GM19397 (cell line): Measurements from ENCODE around the gene SETDB1.
"Not testable (repeated sequence)": the region's sequence is repeated elsewhere in the genome, so short reads cannot be mapped to it uniquely, and the experiment has no call there.

Source experiments
- ATAC-seq: cut with Tn5 transposase; IDR thresholded peaks from one replicate; pipeline ENCODE4 v1.9.1; 2021; ENCODE audit warnings: mild to moderate bottlenecking, moderate library complexity; ENCODE audit not compliant: unreplicated experiment

The SETDB1 gene

DNA sequence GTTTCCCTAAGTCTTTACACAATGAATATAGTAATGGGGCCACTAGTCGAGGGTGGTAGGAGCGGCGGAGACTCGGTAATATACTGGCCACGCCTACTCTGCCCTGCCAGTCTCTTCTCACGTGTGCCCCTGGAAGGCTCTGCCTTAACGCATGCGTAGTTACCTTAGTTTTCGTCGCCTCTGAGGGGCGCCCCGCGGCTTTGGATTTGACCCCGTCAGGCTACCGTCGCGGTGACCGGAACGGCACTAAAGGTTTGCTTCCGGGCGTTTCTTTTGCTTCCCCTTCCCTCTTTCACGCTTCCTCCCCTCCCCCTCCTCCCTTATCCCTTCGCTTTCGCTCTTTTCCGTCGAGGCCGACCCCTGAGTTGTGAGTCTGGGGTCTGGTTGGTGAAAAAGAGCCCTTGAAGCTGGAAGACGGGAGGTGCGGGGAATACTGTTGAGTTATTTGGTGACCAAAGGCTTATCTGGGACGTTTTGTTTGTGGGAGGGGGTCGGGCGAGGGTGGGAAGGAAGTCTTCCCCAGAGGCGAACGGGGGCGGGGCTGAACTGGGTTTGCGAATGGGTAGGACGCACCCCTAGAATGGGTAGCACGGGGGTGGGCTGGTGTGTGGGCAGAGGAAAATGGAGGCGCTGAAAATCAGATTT is at the start of gene SETDB1:
Gene SETDB1 (plus strand): TSS at position 267 of the 645 bp plus-strand sequence. CDS start 1,352 bp downstream, outside the sequence.
- peak; percentile 93 for ATAC-seq

DNA sequence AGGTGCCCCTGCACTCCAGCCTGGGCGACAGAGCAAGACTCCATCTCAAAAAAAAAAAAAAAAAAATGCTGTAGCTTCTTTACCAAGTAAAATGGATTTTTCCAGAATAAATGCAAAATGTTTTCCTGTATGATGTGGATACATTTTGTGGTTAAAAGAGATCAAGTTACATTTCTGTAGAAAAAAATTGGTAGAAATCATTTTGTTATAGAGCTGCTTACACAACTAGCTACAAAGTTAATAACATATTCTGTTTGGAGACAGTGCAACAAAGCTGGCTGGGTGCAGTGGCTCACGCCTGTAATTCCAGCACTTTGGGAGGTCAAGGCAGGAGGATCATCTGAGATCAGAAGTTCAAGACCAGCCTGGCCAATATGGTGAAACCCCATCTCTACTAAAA is 47.2 kb upstream of the SETDB1 start:
- ATAC-seq = not testable (repeated sequence)

DNA sequence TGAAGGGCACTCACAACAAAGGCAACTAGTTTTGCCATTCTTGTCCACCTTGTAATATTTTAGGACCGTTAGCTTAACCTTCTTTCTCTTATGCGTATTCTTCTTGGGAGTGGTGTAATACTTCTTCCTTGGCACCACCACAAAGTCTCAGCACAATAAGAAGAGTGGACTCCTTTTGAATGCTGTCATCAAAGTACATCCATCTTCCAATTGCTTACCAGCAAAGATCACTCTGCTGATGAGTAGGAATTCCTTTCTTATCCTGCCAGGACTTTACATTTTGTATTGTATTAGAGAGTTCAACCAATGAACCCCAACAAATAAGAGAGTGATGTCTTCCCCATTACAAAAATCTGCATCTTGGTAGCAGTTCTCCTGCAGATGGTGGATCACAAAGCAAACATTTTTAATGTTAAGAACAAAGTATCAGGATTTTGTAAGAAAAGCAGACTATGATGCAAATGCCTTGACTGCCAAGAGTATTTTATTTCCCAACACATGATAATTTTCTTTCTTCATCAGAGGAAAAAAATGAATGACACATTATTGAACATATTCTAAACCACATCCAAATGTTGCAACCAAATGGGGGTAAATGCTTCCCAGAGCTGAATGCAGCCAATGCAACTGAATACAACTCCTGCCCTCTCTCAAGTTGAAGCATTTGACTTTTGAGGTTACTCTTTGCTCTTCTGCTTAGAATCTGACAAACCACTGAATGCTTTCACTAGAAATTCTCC is 44.7 kb upstream of the SETDB1 start:
- no peak for ATAC-seq

DNA sequence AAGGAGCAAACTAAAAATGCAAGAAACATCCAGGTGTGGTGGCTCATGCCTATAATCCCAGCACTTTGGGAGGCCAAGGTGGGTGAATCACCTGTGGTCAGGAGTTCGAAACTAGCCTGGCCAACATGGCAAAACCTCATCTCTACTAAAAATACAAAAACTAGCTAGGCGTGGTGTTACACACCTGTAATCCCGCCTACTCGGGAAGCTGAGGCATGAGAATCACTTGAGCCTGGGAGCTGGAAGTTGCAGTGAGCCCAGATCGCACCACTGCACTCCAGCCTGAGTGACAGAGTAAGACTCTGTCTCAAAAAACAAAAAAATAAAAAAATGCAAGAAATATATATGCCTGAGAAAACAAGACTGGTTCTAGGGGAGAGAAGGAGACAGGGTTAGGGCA is 43.0 kb upstream of the SETDB1 start:
- not testable (repeated sequence) for ATAC-seq

DNA sequence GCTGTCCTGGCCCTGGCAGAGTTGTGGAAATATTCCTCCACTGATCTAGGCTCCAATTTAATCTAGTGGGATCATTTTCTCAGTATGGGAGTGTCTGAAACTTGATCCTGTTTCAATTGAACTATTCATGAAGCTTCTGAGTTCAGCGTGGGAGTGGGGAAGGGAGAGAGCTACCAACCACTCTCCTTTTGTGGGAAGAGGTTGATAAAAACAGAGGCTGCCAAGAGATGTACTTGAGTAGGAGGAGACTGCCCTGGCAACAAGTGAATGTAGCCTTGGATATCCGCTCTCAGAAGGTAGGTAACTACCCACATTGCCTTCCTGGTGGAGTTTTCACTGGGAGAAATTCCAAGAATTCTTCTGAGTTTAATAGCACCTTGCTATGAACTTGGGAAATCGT is 39.1 kb upstream of the SETDB1 start, which contains the start of gene CTXND2:
Gene CTXND2 (plus strand): TSS at position 119 of the 400 bp plus-strand sequence. CDS start 25,179 bp downstream, outside the sequence.
- ATAC-seq = no peak

DNA sequence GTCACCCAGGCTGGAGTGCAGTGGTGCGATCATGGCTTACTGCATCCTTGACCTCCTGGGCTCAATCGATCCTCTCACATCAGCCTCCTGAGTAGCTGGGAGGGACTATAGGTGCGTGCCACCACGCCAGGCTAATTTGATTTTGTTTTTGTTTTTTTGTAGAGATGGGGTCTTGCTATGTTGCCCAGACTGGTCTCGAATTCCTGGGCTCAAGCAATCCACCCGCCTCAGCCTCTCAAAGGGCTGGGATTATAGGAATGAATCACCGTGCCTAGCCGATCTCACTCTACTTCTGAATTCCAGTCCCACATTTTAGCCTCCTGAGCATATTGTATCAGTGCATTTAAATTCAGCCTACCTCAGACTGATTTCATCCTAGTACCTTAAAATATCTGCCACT is 37.4 kb upstream of the SETDB1 start:
- ATAC-seq = no peak

DNA sequence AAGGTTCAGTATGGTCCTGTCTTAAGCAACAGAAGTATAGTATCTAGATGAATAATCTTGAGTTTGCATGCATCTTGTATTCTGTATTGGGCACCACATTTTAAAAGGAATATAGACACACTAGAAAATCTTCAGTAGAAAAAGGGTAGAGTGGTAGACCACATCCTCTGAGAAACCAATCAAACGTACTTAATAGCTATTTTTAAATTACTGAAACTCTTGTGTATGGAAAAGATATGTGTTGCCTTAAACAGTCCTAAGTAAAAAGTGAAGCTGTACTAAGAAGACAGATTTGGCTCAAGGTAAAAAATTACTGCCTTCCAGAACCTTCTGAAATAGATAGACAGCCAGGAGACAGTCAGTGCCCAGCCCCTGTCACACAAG is 36.1 kb upstream of the SETDB1 start:
- ATAC-seq = no peak

DNA sequence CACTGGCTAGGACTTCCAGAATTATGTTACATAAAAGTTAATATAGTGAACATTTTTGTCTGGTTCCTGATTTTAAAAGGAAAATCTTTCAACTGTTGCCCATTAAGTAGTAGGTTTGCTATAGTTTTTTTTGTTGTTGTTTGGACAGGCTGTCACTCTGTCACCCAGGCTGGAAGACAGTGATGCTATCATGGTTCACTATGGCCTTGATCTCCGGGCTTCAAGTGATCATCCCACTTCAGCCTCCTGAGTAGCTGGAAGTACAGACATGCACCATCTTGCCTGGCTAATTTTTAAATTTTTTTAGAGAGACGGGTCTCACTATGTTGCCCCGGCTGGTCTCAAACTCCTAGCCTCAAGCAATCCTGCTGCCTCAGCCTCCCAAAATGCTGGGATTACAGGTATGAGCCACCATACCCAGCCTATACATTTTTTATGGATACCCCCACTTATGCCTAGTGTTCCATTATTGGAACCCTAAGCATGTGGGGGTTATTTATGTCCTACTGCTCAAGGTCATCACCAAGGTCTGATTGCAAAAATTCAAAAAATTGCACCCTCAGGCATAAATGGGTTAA is 32.7 kb upstream of the SETDB1 start:
- no peak for ATAC-seq

DNA sequence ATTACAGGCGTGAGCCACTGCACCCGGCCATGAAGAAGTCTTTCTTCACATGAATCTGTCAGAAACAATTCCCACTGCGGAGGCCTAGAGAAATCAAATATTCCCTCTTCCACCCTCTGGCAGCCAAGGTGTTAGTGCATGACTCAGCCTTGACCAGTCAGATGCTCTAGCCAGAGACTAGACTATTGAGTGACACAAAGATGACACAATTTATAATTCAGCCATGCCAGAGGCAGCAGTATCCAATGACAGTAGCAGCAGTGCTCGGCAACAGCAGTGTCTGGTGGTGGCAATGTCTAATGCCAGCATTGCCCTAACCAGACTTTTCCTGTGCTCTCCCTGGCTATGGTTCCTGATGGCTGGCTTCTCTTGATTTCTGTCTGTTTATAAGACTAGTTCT is 30.5 kb upstream of the SETDB1 start:
- no peak for ATAC-seq

DNA sequence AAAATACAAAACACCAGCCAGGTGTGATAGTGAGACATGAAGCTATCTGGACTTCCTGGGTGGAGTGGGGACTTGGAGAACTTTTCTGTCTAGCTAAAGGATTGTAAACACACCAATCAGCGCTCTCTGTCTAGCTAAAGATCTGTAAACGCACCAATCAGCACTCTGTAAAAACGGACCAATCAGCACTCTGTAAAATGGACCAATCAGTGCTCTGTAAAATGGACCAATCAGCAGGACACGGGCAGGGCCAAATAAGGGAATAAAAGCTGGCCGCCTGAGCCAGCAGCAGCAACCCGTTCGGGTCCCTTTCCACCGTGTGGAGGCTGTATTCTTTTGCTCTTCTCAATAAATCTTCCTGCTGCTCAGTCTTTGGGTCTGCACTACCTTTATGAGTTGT is 26.4 kb upstream of the SETDB1 start:
- ATAC-seq = not testable (repeated sequence)

DNA sequence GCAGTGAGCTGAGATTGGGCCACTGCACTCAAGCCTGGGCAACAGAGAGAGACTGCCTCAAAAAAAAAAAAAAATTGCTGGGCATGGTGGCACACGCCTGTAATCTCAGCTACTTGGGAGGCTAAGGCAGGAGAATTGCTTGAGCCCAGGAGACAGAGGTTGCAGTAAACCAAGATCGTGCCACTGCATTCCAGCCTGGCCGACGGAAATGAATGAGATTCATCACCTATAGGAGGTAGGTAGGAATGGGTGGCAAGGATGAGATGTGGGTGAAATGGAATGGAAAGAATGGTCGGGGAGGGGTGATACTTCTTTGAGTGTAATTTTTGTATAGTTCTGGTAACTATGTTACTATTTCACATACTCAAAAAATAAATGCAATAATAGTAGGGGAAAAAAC is 23.8 kb upstream of the SETDB1 start:
- ATAC-seq = no peak

DNA sequence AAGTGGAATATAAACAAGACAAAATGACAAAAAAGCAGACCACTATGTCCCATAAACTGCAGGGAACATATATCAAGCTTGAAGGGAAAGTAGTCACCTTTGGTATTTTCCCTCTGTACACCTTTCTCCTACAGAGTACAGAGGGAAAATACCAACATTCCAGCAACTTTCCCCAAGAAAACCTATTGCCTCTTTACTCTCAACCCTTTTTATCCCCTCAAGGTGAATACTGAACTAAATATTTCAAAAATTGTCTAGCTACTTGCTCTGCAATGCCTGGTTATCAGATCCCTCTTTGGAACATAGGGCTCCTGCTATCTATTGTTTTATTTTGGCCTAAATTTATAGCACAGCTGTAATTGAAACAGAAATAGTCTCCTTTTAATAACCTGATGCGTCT is 23.4 kb upstream of the SETDB1 start:
- no peak for ATAC-seq

DNA sequence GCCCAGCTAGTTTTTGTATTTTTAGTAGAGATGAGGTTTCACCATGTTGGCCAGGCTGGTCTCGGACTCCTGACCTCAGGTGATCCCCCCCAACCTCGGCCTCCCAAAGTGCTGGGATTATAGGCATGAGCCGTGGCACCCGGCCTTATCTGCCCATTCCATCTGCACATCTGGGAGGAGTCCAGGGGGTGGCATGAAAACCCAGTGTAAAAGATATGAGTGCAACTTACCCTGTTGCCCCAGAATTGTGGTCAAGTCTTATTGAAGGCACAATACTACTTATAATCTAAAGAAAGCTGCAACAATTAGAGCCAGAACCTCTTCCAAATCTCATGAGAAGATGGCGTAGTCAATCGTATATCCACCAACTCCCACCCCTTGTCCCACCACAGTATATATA is 20.9 kb upstream of the SETDB1 start:
- no peak for ATAC-seq

DNA sequence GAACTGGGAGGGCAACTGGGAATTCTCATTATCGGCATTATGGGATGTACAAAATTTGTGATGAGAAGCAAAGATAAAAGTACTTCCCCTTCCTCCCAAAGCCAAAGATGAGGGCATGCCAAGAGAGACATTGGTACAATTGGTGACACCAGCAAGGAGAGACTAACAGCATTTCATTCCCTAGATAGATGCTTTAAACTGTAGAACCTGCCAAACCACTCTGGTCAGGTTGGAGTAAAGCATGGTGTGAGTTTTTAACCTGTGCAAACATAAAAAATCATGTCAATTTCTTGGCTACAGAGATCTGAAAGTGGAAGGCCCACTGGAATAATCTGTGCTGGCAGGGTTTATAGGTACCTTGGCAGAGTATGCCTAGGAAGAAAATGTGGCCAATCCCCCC is 19.8 kb upstream of the SETDB1 start:
- ATAC-seq = no peak

DNA sequence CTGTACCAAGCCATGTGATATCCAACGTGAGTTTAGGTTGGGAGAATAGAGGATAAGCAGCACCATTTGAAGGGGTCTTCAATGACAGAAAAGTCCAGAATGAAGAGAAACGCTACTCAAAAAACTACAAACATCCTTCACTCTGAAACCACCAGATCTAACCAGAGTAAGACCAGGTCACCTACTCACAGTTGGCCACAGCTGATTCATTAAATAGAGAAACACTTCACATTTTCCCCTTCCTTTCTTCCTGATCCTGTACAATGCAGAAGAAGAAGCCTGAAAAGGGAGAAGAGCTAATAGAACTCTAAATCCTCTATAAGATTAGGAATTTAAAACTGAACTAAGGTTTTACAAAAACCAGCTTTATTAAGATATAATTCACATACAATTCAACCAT is 19.4 kb upstream of the SETDB1 start:
- no peak for ATAC-seq

DNA sequence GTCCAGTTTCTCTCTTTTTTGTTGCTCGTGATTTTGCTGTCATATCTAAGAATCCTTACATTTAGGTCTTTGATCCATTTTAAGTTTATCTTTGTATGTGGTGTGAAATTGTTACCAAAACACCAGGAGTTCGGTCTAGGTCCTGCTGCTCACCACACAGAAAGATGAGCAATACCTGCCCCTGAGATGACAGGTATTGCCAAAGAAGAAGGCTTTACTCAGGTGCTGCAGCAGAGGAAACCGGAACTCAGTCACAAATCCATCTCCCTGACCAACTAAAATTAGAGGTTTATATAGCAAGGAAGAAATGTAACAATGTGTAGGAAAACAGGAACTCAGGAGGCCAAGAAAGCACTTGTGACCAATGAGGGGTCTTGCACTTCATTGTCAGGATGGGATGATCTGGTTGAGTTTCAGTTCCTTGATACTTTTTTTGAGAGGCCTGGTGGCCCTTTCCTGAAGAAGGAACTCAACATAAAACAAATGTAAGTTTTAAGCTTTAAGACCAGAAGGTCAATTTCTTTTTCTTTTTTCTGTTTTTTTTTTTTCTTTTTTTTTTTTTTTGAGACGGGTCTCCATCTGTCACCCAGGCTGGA is 16.5 kb upstream of the SETDB1 start:
- ATAC-seq = no peak

DNA sequence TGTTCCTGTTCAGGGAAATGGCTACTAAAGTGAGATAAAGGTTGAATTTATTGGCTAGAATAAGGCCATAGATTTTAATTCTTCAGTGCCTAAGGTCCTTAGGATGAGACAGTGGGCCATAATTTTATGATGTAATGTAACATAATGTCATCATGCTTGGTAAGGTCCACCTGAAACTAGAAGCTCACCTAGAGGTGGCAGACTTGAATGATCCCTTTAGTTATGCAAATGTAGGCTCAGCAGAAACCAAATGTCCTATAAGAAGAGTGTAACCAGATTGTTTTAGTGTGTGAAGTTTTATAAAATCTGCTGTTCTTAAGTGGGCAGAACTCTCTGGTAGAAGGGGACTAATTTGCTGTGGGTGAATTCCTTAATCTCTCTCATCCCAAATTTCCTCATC is 13.5 kb upstream of the SETDB1 start:
- no peak for ATAC-seq

DNA sequence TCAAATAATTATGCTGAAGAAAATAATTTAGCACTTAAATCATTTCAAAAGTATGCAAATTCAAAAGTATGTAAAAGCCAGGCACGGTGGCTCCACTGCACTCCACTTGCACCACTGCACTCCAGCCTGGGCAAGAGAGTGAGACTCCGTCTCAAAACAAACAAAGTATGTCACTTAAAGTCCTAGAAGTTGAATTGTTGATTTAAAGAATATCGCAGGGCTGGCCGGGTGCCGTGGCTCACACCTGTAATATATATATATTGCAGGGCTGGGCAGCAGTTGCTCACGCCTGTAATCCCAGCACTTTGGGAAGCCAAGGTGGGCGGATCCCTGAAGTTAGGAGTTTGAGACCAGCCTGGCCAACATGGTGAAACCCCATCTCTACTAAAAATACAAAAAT is 8.8 kb upstream of the SETDB1 start:
- no peak for ATAC-seq

DNA sequence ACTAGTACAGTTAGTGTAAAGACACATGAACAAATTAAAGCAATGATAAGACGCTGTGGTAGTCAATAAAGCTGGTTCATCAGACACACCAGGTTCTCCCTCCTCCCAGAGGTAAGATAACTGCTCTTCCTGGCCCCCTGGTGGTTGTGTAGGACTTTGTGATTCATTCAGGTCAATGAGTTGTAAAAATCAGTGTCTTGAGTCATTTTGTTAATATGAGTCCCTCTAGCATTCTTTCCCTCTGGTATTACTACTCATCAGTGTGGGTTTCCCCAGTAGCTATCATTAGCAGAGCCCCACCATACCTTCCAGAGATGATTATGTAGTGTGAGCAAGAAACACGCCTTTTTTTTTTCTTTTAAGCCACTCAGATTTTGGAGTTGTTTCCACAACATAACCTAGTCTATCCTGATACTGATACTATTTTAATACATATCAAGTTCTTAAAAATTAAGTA is 3.6 kb upstream of the SETDB1 start:
- no peak for ATAC-seq

DNA sequence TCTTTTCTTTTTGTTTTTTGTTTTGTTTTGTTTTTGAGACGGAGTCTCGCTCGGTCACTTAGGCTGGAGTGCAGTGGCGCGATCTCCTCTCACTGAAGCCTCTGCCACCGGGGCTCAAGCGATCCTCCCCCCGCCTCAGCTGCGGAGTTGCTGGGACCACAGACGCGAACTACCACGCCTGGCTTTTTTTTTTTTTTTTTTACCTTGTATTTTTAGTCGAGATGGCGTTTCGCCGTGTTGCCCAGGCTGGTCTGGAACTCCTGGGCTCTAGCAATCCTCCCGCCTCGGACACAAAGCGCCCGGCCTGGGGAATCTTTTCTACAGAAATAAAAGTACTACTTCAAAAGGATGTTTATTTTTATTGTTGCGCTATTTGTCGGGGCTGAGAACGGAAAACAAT is 1.1 kb upstream of the SETDB1 start:
- no peak for ATAC-seq

DNA sequence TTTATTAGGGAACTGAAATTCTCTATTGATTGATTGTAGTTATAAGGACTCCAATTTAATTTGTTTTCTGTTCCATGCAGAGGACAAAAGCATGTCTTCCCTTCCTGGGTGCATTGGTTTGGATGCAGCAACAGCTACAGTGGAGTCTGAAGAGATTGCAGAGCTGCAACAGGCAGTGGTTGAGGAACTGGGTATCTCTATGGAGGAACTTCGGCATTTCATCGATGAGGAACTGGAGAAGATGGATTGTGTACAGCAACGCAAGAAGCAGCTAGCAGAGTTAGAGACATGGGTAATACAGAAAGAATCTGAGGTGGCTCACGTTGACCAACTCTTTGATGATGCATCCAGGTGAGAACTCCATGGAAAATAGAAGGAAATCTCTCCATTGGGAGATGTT is 1.5 kb downstream of the SETDB1 start:
- no peak for ATAC-seq

DNA sequence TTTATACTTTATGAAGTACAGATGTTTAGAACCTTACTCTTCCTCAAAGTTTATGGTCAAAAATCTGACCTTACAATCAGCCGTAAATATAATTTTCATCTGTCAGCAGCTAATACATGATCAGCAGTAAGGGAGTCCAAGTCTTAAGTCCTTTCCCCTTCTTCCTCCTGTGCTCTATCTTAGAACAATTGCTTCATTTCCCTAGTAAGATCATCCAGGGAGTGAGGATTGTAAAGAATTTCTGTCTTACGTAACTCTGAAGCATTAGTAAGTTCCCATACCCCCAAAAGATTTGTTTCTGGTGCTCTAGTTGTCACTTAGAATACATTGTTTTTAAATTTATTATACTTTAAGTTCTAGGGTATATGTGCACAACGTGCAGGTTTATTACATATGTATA is 2.1 kb downstream of the SETDB1 start:
- ATAC-seq = no peak
